IMR-90 (cell line): ENCODE results near the gene PSG4. TPM values are rescaled to one million over a fixed set of nuclear protein-coding genes. Genes with fewer than 3 reads are reported as not detected.
"Not testable (repeated sequence)": the region's sequence is repeated elsewhere in the genome, so short reads cannot be mapped to it uniquely, and the experiment has no call there.

Experiments
- ATAC-seq: fragments of 200-7000 bp; cut with Tn5 transposase; 2 replicates; pipeline ENCODE4 v1.9.1; 2020; ENCODE audit warnings: low read depth, mild to moderate bottlenecking, moderate library complexity
- BruUV-seq: library from RNA; stranded (reverse); fragments of 400-500 nt; replicated peaks from 2 replicates; lab custom pipeline; 2021; lab: Mats Ljungman, UMichigan
- CTCF ChIA-PET: fragments of 300-600 bp; formaldehyde crosslinking; extraction: SDS; loops from one replicate; lab custom pipeline; 2021; ENCODE audit warnings: antibody characterized with exemption; lab: Yijun Ruan, JAX
- POLR2A ChIA-PET: fragments of 300-600 bp; sonication (Branson Sonifier 250); formaldehyde crosslinking; loops from one replicate; lab custom pipeline; 2022; ENCODE audit warnings: antibody characterized with exemption; ENCODE audit not compliant: unreplicated experiment; lab: Charles Lee
- DNase-seq: peaks from one replicate; pipeline ENCODE4 v3.0.0; 2013
- H2AFZ ChIP-seq: replicated peaks from 2 replicates; pipeline ENCODE3; 2013; ENCODE audit warnings: low read length, mild to moderate bottlenecking; ENCODE audit not compliant: poor library complexity
- H2AK5ac ChIP-seq: 2 replicates; pipeline ENCODE4 v1.6.1; 2013; ENCODE audit warnings: low read depth, low read length, inconsistent platforms
- H2AK9ac ChIP-seq: replicated peaks from 2 replicates; pipeline ENCODE3; 2013; ENCODE audit warnings: mild to moderate bottlenecking, low read depth, low read length, moderate library complexity; ENCODE audit not compliant: poor library complexity
- H2BK120ac ChIP-seq: 2 replicates; pipeline ENCODE4 v1.6.1; 2013; ENCODE audit warnings: low read depth, low read length, inconsistent platforms
- H2BK15ac ChIP-seq: 3 replicates; pipeline ENCODE4 v1.6.1; 2013; ENCODE audit warnings: low read depth, low read length, inconsistent platforms
- H2BK20ac ChIP-seq: 2 replicates; pipeline ENCODE4 v1.6.1; 2013; ENCODE audit warnings: low read depth, mild to moderate bottlenecking, inconsistent platforms, low read length, moderate library complexity
- H2BK5ac ChIP-seq: 2 replicates; pipeline ENCODE4 v1.6.1; 2013; ENCODE audit warnings: mild to moderate bottlenecking, low read depth, low read length, inconsistent platforms; ENCODE audit not compliant: poor library complexity, severe bottlenecking
- H3K14ac ChIP-seq: replicated peaks from 2 replicates; pipeline ENCODE4 v1.6.1; 2013; ENCODE audit warnings: low read depth, low read length, inconsistent platforms
- H3K18ac ChIP-seq: 2 replicates; pipeline ENCODE4 v1.6.1; 2013; ENCODE audit warnings: low read depth, low read length, control low read depth
- H3K23ac ChIP-seq: 2 replicates; pipeline ENCODE4 v1.6.1; 2013; ENCODE audit warnings: low read depth, low read length, inconsistent platforms
- H3K27ac ChIP-seq: 2 replicates; pipeline ENCODE4 v1.5.1; 2013; ENCODE audit warnings: mild to moderate bottlenecking, control low read depth, low read length; ENCODE audit not compliant: insufficient read depth
- H3K27me3 ChIP-seq: 2 replicates; pipeline ENCODE4 v1.6.1; 2013; ENCODE audit warnings: low read length; ENCODE audit not compliant: control insufficient read depth, insufficient read depth
- H3K36me3 ChIP-seq: 2 replicates; pipeline ENCODE4 v1.6.1; 2013; ENCODE audit warnings: low read length, mixed read lengths; ENCODE audit not compliant: control insufficient read depth, insufficient read depth
- H3K4ac ChIP-seq: 2 replicates; pipeline ENCODE4 v1.6.1; 2013; ENCODE audit warnings: low read depth, low read length, inconsistent platforms
- H3K4me1 ChIP-seq: 2 replicates; pipeline ENCODE4 v1.6.1; 2013; ENCODE audit warnings: low read length, mixed read lengths; ENCODE audit not compliant: control insufficient read depth, insufficient read depth
- H3K4me2 ChIP-seq: 2 replicates; pipeline ENCODE4 v1.6.1; 2013; ENCODE audit warnings: low read depth, mild to moderate bottlenecking, control low read depth, low read length, moderate library complexity
- H3K4me3 ChIP-seq: 2 replicates; pipeline ENCODE4 v1.5.1; 2013; ENCODE audit warnings: low read depth, mild to moderate bottlenecking, control low read depth, low read length, moderate library complexity; ENCODE audit not compliant: insufficient read depth
- H3K56ac ChIP-seq: 2 replicates; pipeline ENCODE4 v1.6.1; 2013; ENCODE audit warnings: low read length, inconsistent platforms; ENCODE audit not compliant: insufficient read depth; ENCODE audit errors: extremely low read depth
- H3K79me1 ChIP-seq, 2 experiments: 2 replicates each; pipeline ENCODE4 v1.6.1; 2013; ENCODE audit warnings: low read length in 2 of 2, inconsistent platforms in 1 of 2, low read depth in 1 of 2
- H3K9ac ChIP-seq: 2 replicates; pipeline ENCODE4 v1.6.1; 2013; ENCODE audit warnings: low read depth, low read length, control low read depth
- H3K9me1 ChIP-seq: 2 replicates; pipeline ENCODE4 v1.6.1; 2013; ENCODE audit warnings: low read length, inconsistent platforms; ENCODE audit not compliant: insufficient read depth
- H3K9me3 ChIP-seq: 2 replicates; pipeline ENCODE4 v1.6.1; 2013; ENCODE audit warnings: low read length; ENCODE audit not compliant: control insufficient read depth, insufficient read depth
- H4K20me1 ChIP-seq: 2 replicates; pipeline ENCODE4 v1.6.1; 2013; ENCODE audit warnings: low read length, inconsistent platforms; ENCODE audit not compliant: insufficient read depth
- H4K5ac ChIP-seq: 2 replicates; pipeline ENCODE4 v1.6.1; 2013; ENCODE audit warnings: mild to moderate bottlenecking, low read depth, low read length, control low read depth
- H4K8ac ChIP-seq, 2 experiments: 2 replicates each; pipeline ENCODE4 v1.6.1; 2013; ENCODE audit warnings: low read depth in 2 of 2, low read length in 2 of 2, control low read depth in 1 of 2, inconsistent platforms in 1 of 2
- H4K91ac ChIP-seq: 2 replicates; pipeline ENCODE4 v1.6.1; 2013; ENCODE audit warnings: low read depth, low read length, inconsistent platforms; ENCODE audit not compliant: insufficient read depth
- BHLHE40 ChIP-seq: fragments of 150-350 bp; IDR thresholded peaks from 2 replicates; pipeline ENCODE4 v1.6.1; 2016; ENCODE audit warnings: mild to moderate bottlenecking, low read depth, low read length
- CEBPB ChIP-seq: IDR thresholded peaks from 2 replicates; pipeline ENCODE4 v1.6.1; 2012; ENCODE audit warnings: low read depth, low read length, improper control_type of control experiment
- FOS ChIP-seq: fragments of 150-350 bp; IDR thresholded peaks from 2 replicates; pipeline ENCODE4 v1.6.1; 2016; ENCODE audit warnings: low read depth, low read length
- MXI1 ChIP-seq: IDR thresholded peaks from 2 replicates; pipeline ENCODE4 v1.6.1; 2012; ENCODE audit warnings: low read depth, mild to moderate bottlenecking, low read length, moderate library complexity, borderline replicate concordance
- USF2 ChIP-seq: fragments of 150-350 bp; IDR thresholded peaks from 2 replicates; pipeline ENCODE4 v1.6.1; 2017; ENCODE audit warnings: mild to moderate bottlenecking, antibody characterized with exemption, low read length, low read depth
- WGBS, 2 experiments: methylation state at CpG; one replicate each; pipeline versions ENCODE4 v1.1.5 to v1.1.7; 2013; ENCODE audit warnings: missing lambda C conversion rate in 2 of 2; ENCODE audit not compliant: insufficient read length in 1 of 2; ENCODE audit errors: extremely low coverage in 2 of 2; 5-methylcytosine and 5-hydroxymethylcytosine counted together
- dilution Hi-C: fragments of 300-500 bp; cut with HindIII; formaldehyde crosslinking; loops from one replicate; pipeline ENCODE4 v1.14.3; 2018; ENCODE audit warnings: low sequenced_read_pairs; ENCODE audit not compliant: unreplicated experiment
- in situ Hi-C: fragments of 300-500 bp; cut with MboI; formaldehyde crosslinking; loops from 3 replicates; pipeline ENCODE4 v1.14.3; 2019; ENCODE audit warnings: low sequenced_read_pairs, inconsistent platforms, mixed read lengths
- intact Hi-C: fragments of 100-400 bp; cut with micrococcal nuclease; formaldehyde crosslinking; loops from 2 replicates; pipeline ENCODE4 v1.10.0; 2022
- polyA plus RNA-seq, 3 experiments: library from polyadenylated mRNA; depleted of rRNA; stranded (reverse); fragments of >200 nt; gene quantifications; 2 replicates each; pipeline ENCODE4 v1.2.3, GENCODE V29; 2012; ENCODE audit warnings: low replicate concordance in 1 of 3
- total RNA-seq: library from RNA; depleted of rRNA; stranded (reverse); fragments of >200 nt; gene quantifications from 2 replicates; pipeline ENCODE4 v1.2.3, GENCODE V29; 2012

Gene PSG4
- total and polyA plus RNA-seq, 2 of the 4 experiments (the other 2 are of a cell fraction), result 106 to 223 TPM

GRCh38 chr19:43181869-43182771 is 23.3 kb downstream of the PSG4 start:
- TF ChIP-seq USF2 (peak; percentile 47; the same call in 1 of the 2 replicates), MXI1 (0 out of 2 replicates have a peak, but pooled peaks have one; percentile 24), BHLHE40 (peak; percentile 61), CEBPB (peak; percentile 50; the same call in 1 of the 2 replicates), FOS (peak; percentile 63)
- peak overlapping the region; percentile 97 to 99 for H4K8ac ChIP-seq
- H3K23ac ChIP-seq, result peak overlapping the region; percentile 82
- peak overlapping the region; percentile 60 for H3K18ac ChIP-seq
- peak overlapping the region; percentile 91 for H3K27ac ChIP-seq
- H3K4me3 ChIP-seq, H3K27me3 ChIP-seq, H3K36me3 ChIP-seq, CTCF ChIA-PET, dilution Hi-C loops, H2AFZ ChIP-seq, POLR2A ChIA-PET, in situ Hi-C loops, H3K9me3 ChIP-seq, H3K4me2 ChIP-seq, H4K20me1 ChIP-seq: not testable (repeated sequence)
- H3K4ac ChIP-seq, result peak overlapping the region; percentile 91
- DNase-seq (peak; percentile 92), ATAC-seq (peak; percentile 93)
- WGBS, 2 experiments, result 0% methylated on average over 1 of the region's 4 CpGs; no CpG with 5 or more reads in 1 of the 2 experiments
- H2AK5ac ChIP-seq, result peak overlapping the region; percentile 83
- peaks cover 16% of the 10 kb centered on the region for H3K4me1 ChIP-seq
- H3K14ac ChIP-seq, result peak overlapping the region; percentile 82
- intact Hi-C loops, result loop anchor here (5.0 kb wide), 3 partner anchors 35 to 75 kb away; no protein-coding TSS in a partner anchor
- H2BK5ac ChIP-seq, result peak overlapping the region; percentile 99
- H4K5ac ChIP-seq, result peak overlapping the region; percentile 8
- H3K79me1 ChIP-seq, result peaks cover 16 to 33% of the 10 kb centered on the region in 2 experiments
- H2BK20ac ChIP-seq, result peak overlapping the region; percentile 97
- H3K9me1 ChIP-seq, result peaks cover 24% of the 10 kb centered on the region
- peak overlapping the region; percentile 92 for H2BK120ac ChIP-seq
- H3K9ac ChIP-seq, result peak overlapping the region; percentile 8; the same call in 1 of the 2 replicates
- H4K91ac ChIP-seq, result peak overlapping the region; percentile 79
- peak overlapping the region; percentile 21; the same call in 2 of the 3 replicates for H2BK15ac ChIP-seq
- H2AK9ac ChIP-seq, result peak overlapping the region; percentile 87
- peak overlapping the region; percentile 96 for H3K56ac ChIP-seq
- TSS peak; percentile 55 for BruUV-seq
